Chondrocyte (in vitro differentiated cells): ENCODE results near the gene FOXR1. TPM values are rescaled to one million over a fixed set of nuclear protein-coding genes. Genes with fewer than 3 reads are reported as not detected.

ENCODE experiments used
- DNase-seq: peaks from one replicate; pipeline ENCODE4 v3.0.0; 2021; ENCODE audit warnings: mixed read lengths, low spot score
- H3K27ac Mint-ChIP-seq: one replicate; pipeline ENCODE4 v1.8.0; 2021; ENCODE audit warnings: mild to moderate bottlenecking, moderate library complexity, mixed read lengths; ENCODE audit not compliant: unreplicated experiment
- H3K27me3 Mint-ChIP-seq: 2 replicates; pipeline ENCODE4 v1.8.0; 2021; ENCODE audit warnings: low read depth, mixed read lengths
- H3K36me3 Mint-ChIP-seq: 2 replicates; pipeline ENCODE4 v1.8.0; 2021; ENCODE audit warnings: low read depth, mixed read lengths
- H3K4me1 Mint-ChIP-seq: 2 replicates; pipeline ENCODE4 v1.8.0; 2021; ENCODE audit warnings: low read depth, mild to moderate bottlenecking, mixed read lengths
- H3K4me3 Mint-ChIP-seq: one replicate; pipeline ENCODE4 v1.8.0; 2021; ENCODE audit warnings: mild to moderate bottlenecking, moderate library complexity, mixed read lengths; ENCODE audit not compliant: unreplicated experiment
- H3K9me3 Mint-ChIP-seq: 2 replicates; pipeline ENCODE4 v1.8.0; 2021; ENCODE audit warnings: low read depth, mixed read lengths
- long read RNA-seq: library from polyadenylated mRNA; stranded (forward); transcript quantifications from one replicate; pipeline ENCODE4 v2.0.0, GENCODE V29; 2021
- total RNA-seq: library from RNA; stranded (reverse); gene quantifications from 3 replicates; pipeline ENCODE4 v1.2.1, GENCODE V29; 2021
- TF ChIP-seq, protein P1 (sequence below): fragments of 200-600 bp; sonication (generic); IDR thresholded peaks from 2 replicates; pipeline ENCODE4 v1.5.0; 2021; ENCODE audit warnings: antibody characterized with exemption, mild to moderate bottlenecking, moderate library complexity

FOXR1 gene
- total RNA-seq, result not detected in 3 replicates
- long read RNA-seq, result 0 reads

- no peaks in the 10 kb centered on the region for H3K36me3 Mint-ChIP-seq
- TF ChIP-seq, protein P1, sequence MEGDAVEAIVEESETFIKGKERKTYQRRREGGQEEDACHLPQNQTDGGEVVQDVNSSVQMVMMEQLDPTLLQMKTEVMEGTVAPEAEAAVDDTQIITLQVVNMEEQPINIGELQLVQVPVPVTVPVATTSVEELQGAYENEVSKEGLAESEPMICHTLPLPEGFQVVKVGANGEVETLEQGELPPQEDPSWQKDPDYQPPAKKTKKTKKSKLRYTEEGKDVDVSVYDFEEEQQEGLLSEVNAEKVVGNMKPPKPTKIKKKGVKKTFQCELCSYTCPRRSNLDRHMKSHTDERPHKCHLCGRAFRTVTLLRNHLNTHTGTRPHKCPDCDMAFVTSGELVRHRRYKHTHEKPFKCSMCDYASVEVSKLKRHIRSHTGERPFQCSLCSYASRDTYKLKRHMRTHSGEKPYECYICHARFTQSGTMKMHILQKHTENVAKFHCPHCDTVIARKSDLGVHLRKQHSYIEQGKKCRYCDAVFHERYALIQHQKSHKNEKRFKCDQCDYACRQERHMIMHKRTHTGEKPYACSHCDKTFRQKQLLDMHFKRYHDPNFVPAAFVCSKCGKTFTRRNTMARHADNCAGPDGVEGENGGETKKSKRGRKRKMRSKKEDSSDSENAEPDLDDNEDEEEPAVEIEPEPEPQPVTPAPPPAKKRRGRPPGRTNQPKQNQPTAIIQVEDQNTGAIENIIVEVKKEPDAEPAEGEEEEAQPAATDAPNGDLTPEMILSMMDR, result no peak
- H3K27ac Mint-ChIP-seq, result no peak within 1 kb of the TSS
- DNase-seq, result no peak
- peaks cover 9% of the 10 kb centered on the region for H3K27me3 Mint-ChIP-seq
- H3K4me3 Mint-ChIP-seq, result no peak within 1 kb of the TSS
- no peaks in the 10 kb centered on the region for H3K4me1 Mint-ChIP-seq
- H3K9me3 Mint-ChIP-seq, result no peaks in the 10 kb centered on the region
These were observed at the start of gene FOXR1 for GRCh38 chr11:118971646-118972045. FOXR1 (plus strand) TSS chr11:118971761; CDS start chr11:118971932, 171 bp downstream.

- Mint-ChIP-seq H3K36me3 (peaks cover 3% of the 10 kb centered on the region), H3K4me3 (peak overlapping the region; percentile 98), H3K4me1 (peaks cover 66% of the 10 kb centered on the region), H3K9me3 (no peaks in the 10 kb centered on the region), H3K27ac (peak overlapping the region; percentile 97), H3K27me3 (no peaks in the 10 kb centered on the region)
- TF ChIP-seq, protein P1, result no peak
- DNase-seq, result no peak
These were observed 49.4 kb upstream of the FOXR1 start for GRCh38 chr11:118921929-118922744.

- TF ChIP-seq, protein P1, result no peak
- Mint-ChIP-seq H3K9me3 (no peaks in the 10 kb centered on the region), H3K27ac (peak overlapping the region; percentile 97), H3K4me1 (peaks cover 66% of the 10 kb centered on the region), H3K36me3 (peaks cover 3% of the 10 kb centered on the region), H3K4me3 (peak overlapping the region; percentile 98), H3K27me3 (no peaks in the 10 kb centered on the region)
- no peak for DNase-seq
These were observed 48.6 kb upstream of the FOXR1 start for GRCh38 chr11:118922745-118923627.

GRCh38 chr11:118923721-118924587 is 47.6 kb upstream of the FOXR1 start:
- no peaks in the 10 kb centered on the region for H3K27me3 Mint-ChIP-seq
- H3K9me3 Mint-ChIP-seq, result no peaks in the 10 kb centered on the region
- no peak for DNase-seq
- TF ChIP-seq, protein P1, result no peak
- peaks cover 62% of the 10 kb centered on the region for H3K4me1 Mint-ChIP-seq
- peaks cover 3% of the 10 kb centered on the region for H3K36me3 Mint-ChIP-seq
- H3K27ac Mint-ChIP-seq, result peak overlapping the region; percentile 97
- H3K4me3 Mint-ChIP-seq, result peak overlapping the region; percentile 98
